Astrocyte (in vitro differentiated cells and primary cell): Measurements from ENCODE around the gene SUGCT. TPM values are rescaled to one million over a fixed set of nuclear protein-coding genes. Genes with fewer than 3 reads are reported as not detected.

Experiments used
- DNase-seq: peaks from one replicate; pipeline ENCODE4 v3.0.0-alpha.2; 2010; ENCODE audit warnings: low read depth
- FAIRE-seq: peaks from 2 replicates; lab custom pipeline; 2011; peaks lifted over from hg19 to GRCh38; lab: Jason Lieb, UNC
- H2AFZ ChIP-seq: 2 replicates; pipeline ENCODE4 v1.6.0; 2012; ENCODE audit warnings: low read depth, low read length, inconsistent platforms
- H3K27ac ChIP-seq: 2 replicates; pipeline ENCODE4 v1.5.1; 2011; ENCODE audit warnings: low read depth, low read length, inconsistent platforms
- H3K27me3 ChIP-seq: 2 replicates; pipeline ENCODE4 v1.6.0; 2011; ENCODE audit warnings: low read length, inconsistent platforms; ENCODE audit not compliant: insufficient read depth
- H3K36me3 ChIP-seq: 2 replicates; pipeline ENCODE4 v1.5.1; 2011; ENCODE audit warnings: low read length, inconsistent platforms; ENCODE audit not compliant: insufficient read depth
- H3K4me1 ChIP-seq: 2 replicates; pipeline ENCODE4 v1.5.1; 2011; ENCODE audit warnings: low read length, inconsistent platforms; ENCODE audit not compliant: insufficient read depth
- H3K4me2 ChIP-seq: 2 replicates; pipeline ENCODE4 v1.6.0; 2012; ENCODE audit warnings: low read length, inconsistent platforms
- H3K4me3 ChIP-seq: 2 replicates; pipeline ENCODE4 v1.5.1; 2011; ENCODE audit warnings: low read depth, mild to moderate bottlenecking, low read length, inconsistent platforms; ENCODE audit not compliant: insufficient read depth
- H3K79me2 ChIP-seq: 2 replicates; pipeline ENCODE4 v1.6.0; 2012; ENCODE audit warnings: mild to moderate bottlenecking, low read length, inconsistent platforms; ENCODE audit not compliant: insufficient read depth
- H3K9ac ChIP-seq: 2 replicates; pipeline ENCODE4 v1.6.0; 2012; ENCODE audit warnings: mild to moderate bottlenecking, low read length, inconsistent platforms
- H3K9me3 ChIP-seq: 2 replicates; pipeline ENCODE4 v1.5.1; 2012; ENCODE audit warnings: low read depth, mild to moderate bottlenecking, low read length, inconsistent platforms; ENCODE audit not compliant: insufficient read depth
- H4K20me1 ChIP-seq: 2 replicates; pipeline ENCODE4 v1.6.0; 2012; ENCODE audit warnings: low read length, inconsistent platforms; ENCODE audit not compliant: insufficient read depth
- H3K27ac Mint-ChIP-seq: one replicate; pipeline ENCODE4 v1.8.0; 2021; ENCODE audit warnings: mild to moderate bottlenecking, mixed read lengths; ENCODE audit not compliant: unreplicated experiment
- H3K27me3 Mint-ChIP-seq: one replicate; pipeline ENCODE4 v1.8.0; 2021; ENCODE audit warnings: low read depth, mixed read lengths; ENCODE audit not compliant: unreplicated experiment
- H3K36me3 Mint-ChIP-seq: one replicate; pipeline ENCODE4 v1.8.0; 2021; ENCODE audit warnings: low read depth, mixed read lengths; ENCODE audit not compliant: unreplicated experiment
- H3K4me1 Mint-ChIP-seq: one replicate; pipeline ENCODE4 v1.8.0; 2021; ENCODE audit warnings: low read depth, mixed read lengths; ENCODE audit not compliant: unreplicated experiment
- H3K4me3 Mint-ChIP-seq: one replicate; pipeline ENCODE4 v1.8.0; 2021; ENCODE audit warnings: mild to moderate bottlenecking, moderate library complexity, mixed read lengths; ENCODE audit not compliant: unreplicated experiment
- H3K9me3 Mint-ChIP-seq: one replicate; pipeline ENCODE4 v1.8.0; 2021; ENCODE audit warnings: mild to moderate bottlenecking, mixed read lengths; ENCODE audit not compliant: unreplicated experiment
- CTCF ChIP-seq: IDR thresholded peaks from 2 replicates; pipeline ENCODE4 v1.5.1; 2011; ENCODE audit warnings: low read depth, mild to moderate bottlenecking, inconsistent platforms, low read length, moderate library complexity; ENCODE audit not compliant: insufficient read depth
- EZH2 ChIP-seq: IDR thresholded peaks from 2 replicates; pipeline ENCODE4 v1.6.1; 2012; ENCODE audit warnings: mild to moderate bottlenecking, low read length, inconsistent platforms; ENCODE audit not compliant: insufficient read depth
- total RNA-seq: library from RNA; stranded (reverse); gene quantifications from 2 replicates; pipeline ENCODE4 v1.2.1, GENCODE V29; 2021

SUGCT gene
- total RNA-seq, 1 donor from 2014 or later: 15.5 TPM

GRCh38 chr7:40520986-40521738 lies 386.4 kb downstream of the SUGCT start:
- Histone ChIP-seq H3K79me2 (no peaks in the 10 kb centered on the region), H3K9me3 (no peaks in the 10 kb centered on the region), H3K36me3 (no peaks in the 10 kb centered on the region), H3K4me3 (no peak overlapping the region), H3K27me3 (no peaks in the 10 kb centered on the region), H4K20me1 (no peaks in the 10 kb centered on the region), H3K27ac (no peak overlapping the region), H3K9ac (no peak overlapping the region), H3K4me1 (no peaks in the 10 kb centered on the region), H2AFZ (no peak overlapping the region), H3K4me2 (no peak overlapping the region)
- Mint-ChIP-seq H3K27me3 (no peaks in the 10 kb centered on the region), H3K4me1 (peaks cover 5% of the 10 kb centered on the region), H3K9me3 (no peaks in the 10 kb centered on the region), H3K36me3 (no peaks in the 10 kb centered on the region), H3K27ac (no peak overlapping the region), H3K4me3 (no peak overlapping the region)
- no peak for TF ChIP-seq EZH2
- TF ChIP-seq CTCF: no peak
- DNase-seq (no peak), FAIRE-seq (no peak)

GRCh38 chr7:40525764-40526163 lies 391.0 kb downstream of the SUGCT start:
- no peak overlapping the region for H3K27ac Mint-ChIP-seq
- no peaks in the 10 kb centered on the region for H3K27me3 Mint-ChIP-seq
- H3K4me1 ChIP-seq: no peaks in the 10 kb centered on the region
- H3K36me3 Mint-ChIP-seq: no peaks in the 10 kb centered on the region
- H3K4me3 Mint-ChIP-seq: no peak overlapping the region
- no peak overlapping the region for H3K4me3 ChIP-seq
- H3K4me1 Mint-ChIP-seq: peaks cover 11% of the 10 kb centered on the region
- no peak for FAIRE-seq
- H3K27ac ChIP-seq: no peak overlapping the region
- no peak overlapping the region for H3K4me2 ChIP-seq
- no peak overlapping the region for H3K9ac ChIP-seq
- no peaks in the 10 kb centered on the region for H3K79me2 ChIP-seq
- no peak overlapping the region for H2AFZ ChIP-seq
- no peaks in the 10 kb centered on the region for H3K27me3 ChIP-seq
- no peak for TF ChIP-seq CTCF
- H3K36me3 ChIP-seq: no peaks in the 10 kb centered on the region
- H3K9me3 Mint-ChIP-seq: no peaks in the 10 kb centered on the region
- H3K9me3 ChIP-seq: no peaks in the 10 kb centered on the region
- no peaks in the 10 kb centered on the region for H4K20me1 ChIP-seq
- DNase-seq: no peak
